ENCODE data around the gene NPIPB4. TPM values are rescaled to one million over a fixed set of nuclear protein-coding genes. Genes with fewer than 3 reads are reported as not detected.
"Not testable (repeated sequence)": the region's sequence is repeated elsewhere in the genome, so short reads cannot be mapped to it uniquely, and the experiment has no call there.

The NPIPB4 gene
- total RNA-seq, result 100 to 1,000 TPM in 2 of 4 donors, 10 to 100 TPM in 2; 92.0 to 226 (median 133) TPM

- H3K36me3 ChIP-seq; H3K4me3 ChIP-seq; intact Hi-C loops (cut with DNase I; ENCODE audit: low total_unique reads); H3K9me3 ChIP-seq; H3K27ac ChIP-seq; H3K27me3 ChIP-seq; H3K4me1 ChIP-seq; in situ Hi-C loops (cut with MboI; ENCODE audit: low pct_ligation_motif_present in 1 of 4, low pct_unique_long_range_greater_than_20kb in 1 of 4, low sequenced_read_pairs in 3 of 4); DNase-seq: not testable (repeated sequence)
- no CpG with 5 or more reads among the region's 5 CpGs for WGBS, 2 donors (ENCODE audit: low coverage in 1 of 2)
Observed at GRCh38 chr16:21857656-21858055, at the start of gene NPIPB4. Gene NPIPB4 (minus strand): TSS chr16:21857756. CDS start chr16:21857378, 378 bp downstream.

- in situ Hi-C loops (cut with MboI; ENCODE audit: low pct_ligation_motif_present in 1 of 4, low pct_unique_long_range_greater_than_20kb in 1 of 4, low sequenced_read_pairs in 3 of 4), result not testable (repeated sequence)
- WGBS, 2 donors (ENCODE audit: low coverage in 1 of 2), result 94 to 100% methylated on average over 1 to 5 of the region's 5 CpGs
Observed at GRCh38 chr16:21898998-21899397, 41.4 kb upstream of the NPIPB4 start.

GRCh38 chr16:21881988-21882387 is 24.4 kb upstream of the NPIPB4 start:
- H3K9me3 ChIP-seq; in situ Hi-C loops (cut with MboI; ENCODE audit: low pct_ligation_motif_present in 1 of 4, low pct_unique_long_range_greater_than_20kb in 1 of 4, low sequenced_read_pairs in 3 of 4); H3K27ac ChIP-seq; H3K27me3 ChIP-seq; H3K4me1 ChIP-seq; intact Hi-C loops (cut with DNase I; ENCODE audit: low total_unique reads); H3K4me3 ChIP-seq; H3K36me3 ChIP-seq: not testable (repeated sequence)
- 40% methylated on average over 3 of the region's 3 CpGs; no CpG with 5 or more reads in 1 of the 2 donors for WGBS, 2 donors (ENCODE audit: low coverage in 1 of 2)
- peak; percentile 13 for DNase-seq

More at GRCh38 chr16:21898998-21899397, 41.4 kb upstream of the NPIPB4 start:
- H3K9me3 ChIP-seq; H3K27me3 ChIP-seq; H3K36me3 ChIP-seq; H3K4me3 ChIP-seq; H3K4me1 ChIP-seq; H3K27ac ChIP-seq; intact Hi-C loops (cut with DNase I; ENCODE audit: low total_unique reads); DNase-seq: not testable (repeated sequence)

GRCh38 chr16:21837186-21837585 is 20.4 kb downstream of the NPIPB4 start:
- H3K4me3 ChIP-seq; H3K9me3 ChIP-seq; H3K27me3 ChIP-seq; H3K36me3 ChIP-seq; DNase-seq; H3K27ac ChIP-seq; H3K4me1 ChIP-seq; intact Hi-C loops (cut with DNase I; ENCODE audit: low total_unique reads); in situ Hi-C loops (cut with MboI; ENCODE audit: low pct_ligation_motif_present in 1 of 4, low pct_unique_long_range_greater_than_20kb in 1 of 4, low sequenced_read_pairs in 3 of 4): not testable (repeated sequence)
- WGBS, 2 donors (ENCODE audit: low coverage in 1 of 2), result no CpG with 5 or more reads among the region's 13 CpGs

GRCh38 chr16:21836334-21836733 is 21.2 kb downstream of the NPIPB4 start:
- H3K36me3 ChIP-seq; H3K27ac ChIP-seq; intact Hi-C loops (cut with DNase I; ENCODE audit: low total_unique reads); H3K27me3 ChIP-seq; H3K9me3 ChIP-seq; H3K4me1 ChIP-seq; H3K4me3 ChIP-seq; DNase-seq; in situ Hi-C loops (cut with MboI; ENCODE audit: low pct_ligation_motif_present in 1 of 4, low pct_unique_long_range_greater_than_20kb in 1 of 4, low sequenced_read_pairs in 3 of 4): not testable (repeated sequence)
- no CpG with 5 or more reads among the region's 18 CpGs for WGBS, 2 donors (ENCODE audit: low coverage in 1 of 2)

- H3K9me3 ChIP-seq; H3K27me3 ChIP-seq; intact Hi-C loops (cut with DNase I; ENCODE audit: low total_unique reads); H3K4me1 ChIP-seq; H3K36me3 ChIP-seq; H3K4me3 ChIP-seq; in situ Hi-C loops (cut with MboI; ENCODE audit: low pct_ligation_motif_present in 1 of 4, low pct_unique_long_range_greater_than_20kb in 1 of 4, low sequenced_read_pairs in 3 of 4); H3K27ac ChIP-seq; DNase-seq: not testable (repeated sequence)
- WGBS, 2 donors (ENCODE audit: low coverage in 1 of 2), result no CpG with 5 or more reads among the region's 24 CpGs
Observed at GRCh38 chr16:21835747-21836146, 21.8 kb downstream of the NPIPB4 start.

GRCh38 chr16:21834211-21834610 is 23.3 kb downstream of the NPIPB4 start:
- intact Hi-C loops (cut with DNase I; ENCODE audit: low total_unique reads); H3K36me3 ChIP-seq; H3K27ac ChIP-seq; H3K4me1 ChIP-seq; H3K9me3 ChIP-seq; H3K4me3 ChIP-seq; DNase-seq; H3K27me3 ChIP-seq; in situ Hi-C loops (cut with MboI; ENCODE audit: low pct_ligation_motif_present in 1 of 4, low pct_unique_long_range_greater_than_20kb in 1 of 4, low sequenced_read_pairs in 3 of 4): not testable (repeated sequence)
- 88% methylated on average over 3 of the region's 5 CpGs; no CpG with 5 or more reads in 1 of the 2 donors for WGBS, 2 donors (ENCODE audit: low coverage in 1 of 2)

- H3K36me3 ChIP-seq; intact Hi-C loops (cut with DNase I; ENCODE audit: low total_unique reads); H3K27ac ChIP-seq; in situ Hi-C loops (cut with MboI; ENCODE audit: low pct_ligation_motif_present in 1 of 4, low pct_unique_long_range_greater_than_20kb in 1 of 4, low sequenced_read_pairs in 3 of 4); H3K27me3 ChIP-seq; H3K4me1 ChIP-seq; H3K9me3 ChIP-seq; H3K4me3 ChIP-seq; DNase-seq: not testable (repeated sequence)
- 85% methylated on average over 8 of the region's 8 CpGs; no CpG with 5 or more reads in 1 of the 2 donors for WGBS, 2 donors (ENCODE audit: low coverage in 1 of 2)
Observed at GRCh38 chr16:21829929-21830328, 27.6 kb downstream of the NPIPB4 start.

GRCh38 chr16:21826067-21826706 is 31.4 kb downstream of the NPIPB4 start:
- DNase-seq; H3K4me1 ChIP-seq; H3K27me3 ChIP-seq; H3K9me3 ChIP-seq; in situ Hi-C loops (cut with MboI; ENCODE audit: low pct_ligation_motif_present in 1 of 4, low pct_unique_long_range_greater_than_20kb in 1 of 4, low sequenced_read_pairs in 3 of 4); H3K4me3 ChIP-seq; H3K27ac ChIP-seq; intact Hi-C loops (cut with DNase I; ENCODE audit: low total_unique reads); H3K36me3 ChIP-seq: not testable (repeated sequence)
- WGBS, 2 donors (ENCODE audit: low coverage in 1 of 2), result 10 to 69% methylated on average over 2 to 5 of the region's 5 CpGs

- 89 to 100% methylated on average over 2 to 4 of the region's 4 CpGs for WGBS, 2 donors (ENCODE audit: low coverage in 1 of 2)
- H3K9me3 ChIP-seq; H3K4me3 ChIP-seq; in situ Hi-C loops (cut with MboI; ENCODE audit: low pct_ligation_motif_present in 1 of 4, low pct_unique_long_range_greater_than_20kb in 1 of 4, low sequenced_read_pairs in 3 of 4); H3K36me3 ChIP-seq; H3K4me1 ChIP-seq; intact Hi-C loops (cut with DNase I; ENCODE audit: low total_unique reads); DNase-seq; H3K27me3 ChIP-seq; H3K27ac ChIP-seq: not testable (repeated sequence)
Observed at GRCh38 chr16:21825526-21825925, 32.0 kb downstream of the NPIPB4 start.

- H3K4me3 ChIP-seq; H3K27ac ChIP-seq; H3K36me3 ChIP-seq; intact Hi-C loops (cut with DNase I; ENCODE audit: low total_unique reads); H3K27me3 ChIP-seq; H3K9me3 ChIP-seq; DNase-seq: not testable (repeated sequence)
- WGBS, 2 donors (ENCODE audit: low coverage in 1 of 2), result 85% methylated on average over 2 of the region's 3 CpGs; no CpG with 5 or more reads in 1 of the 2 donors
- in situ Hi-C loops (cut with MboI; ENCODE audit: low pct_ligation_motif_present in 1 of 4, low pct_unique_long_range_greater_than_20kb in 1 of 4, low sequenced_read_pairs in 3 of 4), result loop anchor here in 3 of 4 donors (25.0 kb wide), 2 partner anchors 139 to 164 kb away; partner anchors contain the start of gene UQCRC2 (in 2 of the 3)
- peaks cover 0 to 13% (median 7%) of the 10 kb centered on the region in 4 donors for H3K4me1 ChIP-seq
Observed at GRCh38 chr16:21823258-21823657, 34.3 kb downstream of the NPIPB4 start.

Measured in transverse colon (tissue), 4 donors.